T-helper 1 cell treated with Interleukin-12 subunit alpha and Interleukin-12 subunit beta and Interleukin-4 antibody, amounts not matched to agents 30 ng/mL and 1 ng/mL, for 36 hours (primary cell): ENCODE data around the gene PDAP1. TPM values are rescaled to one million over a fixed set of nuclear protein-coding genes. Genes with fewer than 3 reads are reported as not detected.
"Not testable (repeated sequence)": the region's sequence is repeated elsewhere in the genome, so short reads cannot be mapped to it uniquely, and the experiment has no call there.

Experiments used
- intact Hi-C: fragments of 100-400 bp; cut with micrococcal nuclease; formaldehyde crosslinking; loops from one replicate; pipeline ENCODE4 v1.15.1; 2024
- total RNA-seq: library from RNA; stranded (reverse); gene quantifications from 2 replicates; pipeline ENCODE4 v1.2.3, GENCODE V29; 2022

PDAP1 gene, protein sequence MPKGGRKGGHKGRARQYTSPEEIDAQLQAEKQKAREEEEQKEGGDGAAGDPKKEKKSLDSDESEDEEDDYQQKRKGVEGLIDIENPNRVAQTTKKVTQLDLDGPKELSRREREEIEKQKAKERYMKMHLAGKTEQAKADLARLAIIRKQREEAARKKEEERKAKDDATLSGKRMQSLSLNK
- total RNA-seq = 102 and 107 TPM in 2 replicates

GRCh38 chr7:99408379-99409191, at the start of gene PDAP1, which contains the start of gene BUD31:
Gene PDAP1 (minus strand): TSS chr7:99408597. CDS start chr7:99408548, 49 bp downstream.
Gene BUD31 (plus strand): TSS chr7:99408969. CDS start chr7:99411093, 2,124 bp downstream.
- intact Hi-C loops = loop anchor here (1.0 to 10.0 kb wide), 15 partner anchors 15 to 1020 kb away; partner anchors contain the start of genes ARPC1B, ATP5MF, CPSF4 and PTCD1

DNA sequence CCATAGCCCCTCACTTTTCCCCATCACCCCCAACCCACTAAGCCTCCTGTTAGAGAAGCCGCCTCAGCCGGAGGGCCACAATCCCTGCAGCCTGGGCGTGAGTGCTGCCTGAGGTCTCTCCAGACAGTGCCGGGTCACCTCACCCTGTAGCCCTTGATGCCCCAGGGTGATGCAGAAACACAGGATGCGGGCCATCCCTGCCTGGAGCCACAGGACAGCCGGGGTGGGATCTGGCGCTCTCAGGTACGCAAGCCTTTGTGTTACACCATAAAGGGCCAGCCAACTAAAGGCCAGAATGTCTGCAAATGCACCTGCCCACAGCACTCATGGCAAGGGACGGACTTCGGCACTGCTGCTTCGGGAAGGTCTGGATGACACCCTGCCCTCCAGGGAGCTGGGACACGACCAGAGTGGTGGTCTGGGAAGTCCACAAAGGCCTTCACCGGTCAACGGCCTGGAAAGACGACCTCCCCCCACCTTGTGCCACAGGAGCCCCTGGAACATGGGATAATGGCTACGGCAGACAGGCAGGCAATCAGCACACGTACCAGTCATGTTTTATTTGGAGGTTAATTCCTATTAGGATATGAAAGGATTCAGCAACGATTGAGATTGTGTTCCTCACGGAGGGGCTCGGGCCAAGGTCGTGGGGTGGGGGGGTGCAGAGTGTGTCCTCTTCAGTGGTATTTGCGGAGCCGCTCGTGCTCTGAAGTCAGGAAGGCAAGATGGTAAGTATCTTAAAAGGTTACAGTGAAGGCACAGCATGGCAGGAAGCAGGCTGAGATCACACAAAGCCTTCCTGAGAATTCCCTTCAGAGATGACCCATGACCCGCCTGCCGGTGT, 49.5 kb upstream of the PDAP1 start:
- intact Hi-C loops = no loop called here

DNA sequence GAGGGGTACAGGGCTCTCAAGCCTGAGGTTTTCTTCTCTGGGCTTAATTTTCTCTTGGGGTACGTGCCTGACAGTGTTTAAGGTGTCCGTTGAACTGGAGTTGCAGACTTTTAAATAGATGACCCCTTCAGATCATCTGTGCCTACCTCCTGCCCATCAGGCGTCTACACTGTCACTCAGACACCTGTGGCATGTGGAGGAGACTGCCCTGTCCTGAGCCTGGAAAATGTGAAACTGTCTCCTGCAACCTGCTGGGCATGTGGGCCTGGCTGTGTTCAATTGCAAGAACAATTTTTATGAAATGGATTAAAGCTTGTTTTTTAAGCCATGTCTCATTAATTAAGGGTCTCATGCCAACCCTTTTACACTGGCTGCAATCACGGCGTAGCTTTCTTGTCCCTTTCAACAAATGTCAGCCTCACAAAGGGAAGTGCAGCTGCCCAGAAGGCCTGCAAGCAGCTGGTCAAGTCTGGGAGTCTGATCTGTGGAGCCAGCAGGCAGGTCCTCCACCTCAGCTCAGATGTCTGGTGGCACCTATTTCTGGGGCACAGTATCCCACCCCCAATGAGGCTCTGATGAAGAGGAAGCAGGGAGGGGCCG, 48.8 kb upstream of the PDAP1 start:
- intact Hi-C loops = no loop called here

- intact Hi-C loops = no loop called here
These were observed 47.9 kb upstream of the PDAP1 start for GRCh38 chr7:99456288-99456687.

GRCh38 chr7:99455874-99456273, 47.5 kb upstream of the PDAP1 start:
- intact Hi-C loops = no loop called here

DNA sequence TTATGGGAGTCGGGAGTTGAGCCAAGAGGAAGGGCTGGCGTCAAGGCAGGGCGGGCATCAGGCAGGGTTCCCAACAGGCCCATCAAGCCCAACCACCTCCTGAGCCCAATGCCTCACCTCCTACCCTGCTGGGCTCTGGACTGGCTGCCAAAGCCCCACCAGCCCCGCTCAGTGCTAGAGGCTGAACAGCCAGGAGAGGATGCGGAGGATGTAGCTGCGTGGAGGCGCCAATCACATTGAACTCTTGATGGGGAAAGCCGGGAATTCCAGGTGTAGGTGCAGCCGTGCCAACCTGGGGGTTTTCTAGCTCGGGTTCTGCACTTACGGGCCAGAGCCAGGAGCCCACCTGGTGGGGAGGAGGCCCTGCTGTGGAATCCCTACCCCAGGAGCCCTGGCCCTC, 44.7 kb upstream of the PDAP1 start:
- intact Hi-C loops = no loop called here

DNA sequence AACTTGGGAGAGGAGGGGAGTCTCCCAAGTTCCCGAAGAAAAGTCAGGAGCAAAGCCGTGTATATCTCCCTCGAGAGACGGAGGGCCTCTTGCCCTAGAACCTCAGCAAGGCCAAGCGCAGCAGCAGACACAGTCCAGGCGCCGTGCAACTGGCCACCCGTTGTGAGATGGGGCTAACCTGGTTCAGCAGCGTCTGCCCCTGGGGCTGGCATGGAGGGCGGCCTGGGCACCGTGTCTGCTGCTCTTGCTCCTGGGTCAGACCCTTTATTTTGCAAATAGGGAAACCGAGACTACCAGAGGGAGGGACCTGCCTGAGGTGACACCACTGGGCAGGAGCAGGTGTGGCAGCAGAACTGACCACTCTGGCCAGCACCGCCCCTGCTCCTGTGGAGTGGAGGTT, 44.1 kb upstream of the PDAP1 start:
- intact Hi-C loops = no loop called here

- intact Hi-C loops = no loop called here
These were observed 43.5 kb upstream of the PDAP1 start for GRCh38 chr7:99451936-99452335.

DNA sequence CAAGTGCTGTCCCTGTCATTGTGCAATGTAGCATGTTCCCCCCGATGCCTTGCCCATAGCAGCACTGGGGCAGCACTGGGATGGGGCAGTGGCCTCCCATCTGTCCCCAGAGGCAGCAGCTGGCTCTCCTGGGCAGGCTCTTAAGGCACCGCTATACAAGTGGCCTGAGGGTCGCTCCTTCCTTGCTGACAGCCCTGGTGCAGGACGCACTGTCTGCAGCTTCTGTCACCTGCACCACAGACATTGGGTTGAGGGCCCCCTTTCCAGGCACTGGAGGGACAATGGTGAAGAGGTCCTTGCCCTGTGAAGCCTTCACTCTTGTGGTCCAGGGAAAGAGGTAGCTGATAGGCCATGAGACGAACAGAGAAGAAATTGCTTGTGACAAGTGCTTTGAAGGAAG, 40.9 kb upstream of the PDAP1 start:
- intact Hi-C loops = no loop called here

GRCh38 chr7:99448855-99449254, 40.5 kb upstream of the PDAP1 start:
- intact Hi-C loops = no loop called here

DNA sequence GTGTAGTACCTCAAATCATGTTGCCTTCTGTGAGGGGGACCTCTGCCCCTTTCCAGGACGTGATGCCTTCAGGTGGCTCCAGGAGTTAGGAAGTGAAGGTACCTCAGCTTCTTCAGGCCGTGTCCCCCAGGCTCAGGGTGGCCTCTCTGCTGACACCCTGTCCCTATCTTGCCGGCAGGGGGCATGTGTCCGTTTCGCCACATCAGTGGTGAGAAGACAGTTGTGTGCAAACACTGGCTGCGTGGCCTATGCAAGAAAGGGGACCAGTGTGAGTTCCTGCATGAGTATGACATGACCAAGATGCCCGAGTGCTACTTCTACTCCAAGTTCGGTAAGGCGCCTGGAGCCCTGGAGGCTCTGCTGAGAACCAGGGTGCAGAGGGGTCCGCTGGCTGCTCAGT, 39.5 kb upstream of the PDAP1 start:
- intact Hi-C loops = no loop called here

GRCh38 chr7:99446096-99446495, 37.7 kb upstream of the PDAP1 start:
- intact Hi-C loops = no loop called here

- intact Hi-C loops = no loop called here
These were observed 31.8 kb upstream of the PDAP1 start for GRCh38 chr7:99440195-99440594.

GRCh38 chr7:99438573-99439480, 30.4 kb upstream of the PDAP1 start, which contains the start of the genes CPSF4 and PTCD1:
Gene CPSF4 (plus strand): TSS chr7:99438943. CDS start chr7:99439083, 140 bp downstream.
Gene PTCD1 (minus strand): TSS chr7:99438798. CDS start chr7:99435242, 3,556 bp downstream.
- intact Hi-C loops = loop anchor here (1.0 kb wide), 6 partner anchors 27 to 119 kb away; partner anchors contain the start of genes ATP5MF, BUD31, PDAP1 and ZKSCAN5

GRCh38 chr7:99437946-99438572, 29.7 kb upstream of the PDAP1 start:
- intact Hi-C loops = loop anchor here (1.0 kb wide), 2 partner anchors 30 to 34 kb away; partner anchors contain the start of genes BUD31, PDAP1 and ZNF789

GRCh38 chr7:99433158-99433557, 24.8 kb upstream of the PDAP1 start:
- intact Hi-C loops = no loop called here

DNA sequence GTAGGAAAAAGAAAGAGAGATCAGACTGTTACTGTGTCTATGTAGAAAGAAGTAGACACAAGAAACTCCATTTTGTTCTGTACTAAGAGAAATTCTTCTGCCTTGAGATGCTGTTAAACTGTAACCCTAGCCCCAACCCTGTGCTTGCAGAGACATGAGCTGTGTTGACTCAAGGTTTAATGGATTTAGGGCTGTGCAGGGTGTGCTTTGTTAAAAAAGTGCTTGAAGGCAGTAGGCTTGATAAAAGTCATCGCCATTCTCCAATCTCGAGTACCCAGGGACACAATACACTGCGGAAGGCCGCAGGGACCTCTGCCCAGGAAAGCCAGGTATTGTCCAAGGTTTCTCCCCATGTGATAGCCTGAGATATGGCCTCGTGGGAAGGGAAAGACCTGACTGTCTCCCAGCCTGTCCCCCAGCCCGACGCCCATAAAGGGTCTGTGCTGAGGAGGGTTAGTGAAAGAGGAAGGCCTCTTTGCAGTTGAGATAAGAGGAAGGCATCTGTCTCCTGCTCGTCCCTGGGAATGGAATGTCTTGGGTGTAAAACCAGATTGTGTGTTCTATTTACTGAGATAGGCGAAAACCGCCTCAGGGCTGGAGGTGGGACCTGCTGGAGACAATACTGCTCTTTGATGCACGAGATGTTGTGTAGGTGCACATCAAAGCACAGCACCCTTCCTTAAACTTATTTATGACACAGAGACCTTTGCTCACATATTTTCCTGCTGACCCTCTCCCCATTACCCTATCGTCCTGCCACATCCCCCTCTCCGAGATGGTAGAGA, 23.6 kb upstream of the PDAP1 start:
- intact Hi-C loops = not testable (repeated sequence)

DNA sequence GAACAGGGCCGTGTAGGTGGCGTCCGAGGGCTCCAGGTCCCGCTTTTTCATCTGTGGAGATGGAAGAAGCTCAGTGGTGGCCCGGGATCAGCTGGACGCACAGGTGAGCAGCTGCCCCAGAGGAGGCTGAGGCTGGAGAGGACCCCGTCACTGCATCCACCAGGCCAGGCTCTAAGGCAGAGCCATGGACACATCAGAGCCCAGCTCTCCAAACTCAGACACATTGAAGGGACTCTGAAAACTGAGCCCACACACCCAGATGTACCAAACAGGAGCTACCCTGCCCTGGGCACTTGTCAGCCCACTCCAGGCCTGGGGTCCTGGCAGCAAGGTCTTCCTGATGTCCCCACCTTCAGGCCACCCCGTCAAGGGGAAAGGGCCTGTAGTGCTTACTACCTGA, 21.4 kb upstream of the PDAP1 start:
- intact Hi-C loops = no loop called here
